ENCODE results near the gene ACSM2B. TPM values are rescaled to one million over a fixed set of nuclear protein-coding genes. Genes with fewer than 3 reads are reported as not detected.
"Not testable (repeated sequence)": the region's sequence is repeated elsewhere in the genome, so short reads cannot be mapped to it uniquely, and the experiment has no call there.

ACSM2B gene
- total RNA-seq, 1 experiment from 2014 or later: not detected

DNA sequence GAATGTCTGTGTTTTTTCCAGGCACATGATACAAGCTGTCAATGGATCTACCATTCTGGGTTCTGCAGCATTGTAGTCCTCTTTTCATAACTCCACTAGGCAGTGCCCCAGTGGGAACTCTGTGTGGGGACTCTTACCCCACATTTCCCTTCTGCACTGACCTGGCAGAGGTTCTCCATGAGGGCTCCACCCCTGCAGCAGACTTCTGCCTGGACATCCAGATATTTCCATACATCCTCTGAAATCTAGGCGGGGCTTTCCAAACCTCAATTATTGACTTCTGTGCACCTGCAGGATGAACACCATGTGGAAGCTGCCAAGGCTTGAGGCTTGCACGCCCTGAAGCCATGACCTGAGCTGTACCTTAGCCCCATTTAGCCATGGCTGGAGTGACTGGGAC is 68.9 kb downstream of the ACSM2B start:
- POLR2A ChIA-PET (ENCODE audit: low non-redundant PET): no interaction called here
- intact Hi-C loops (cut with micrococcal nuclease; ENCODE audit: unreplicated experiment): no loop called here
- BruUV-seq (replicated peaks): no TSS peak

DNA sequence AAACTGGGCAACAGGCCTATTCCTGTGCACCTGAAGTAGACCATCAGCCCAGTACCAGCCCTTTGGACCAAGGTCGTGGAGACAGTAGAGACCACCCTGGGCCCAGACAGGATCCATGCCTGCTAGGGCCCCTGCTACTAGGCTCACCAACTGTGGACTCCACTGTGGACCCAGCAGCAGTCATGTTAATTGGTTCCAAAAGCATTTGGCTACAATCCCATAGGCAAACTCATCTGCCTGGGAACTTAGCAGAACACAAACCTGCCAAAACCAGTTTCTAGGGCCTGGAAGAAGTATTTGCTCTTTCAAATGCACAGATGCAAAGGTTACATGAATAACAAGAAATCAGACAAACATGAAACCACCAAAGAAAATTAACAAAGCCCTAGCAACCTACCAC is 71.7 kb downstream of the ACSM2B start:
- DNase-seq (ENCODE audit: low spot score): no peak
- TF ChIP-seq, protein P1, sequence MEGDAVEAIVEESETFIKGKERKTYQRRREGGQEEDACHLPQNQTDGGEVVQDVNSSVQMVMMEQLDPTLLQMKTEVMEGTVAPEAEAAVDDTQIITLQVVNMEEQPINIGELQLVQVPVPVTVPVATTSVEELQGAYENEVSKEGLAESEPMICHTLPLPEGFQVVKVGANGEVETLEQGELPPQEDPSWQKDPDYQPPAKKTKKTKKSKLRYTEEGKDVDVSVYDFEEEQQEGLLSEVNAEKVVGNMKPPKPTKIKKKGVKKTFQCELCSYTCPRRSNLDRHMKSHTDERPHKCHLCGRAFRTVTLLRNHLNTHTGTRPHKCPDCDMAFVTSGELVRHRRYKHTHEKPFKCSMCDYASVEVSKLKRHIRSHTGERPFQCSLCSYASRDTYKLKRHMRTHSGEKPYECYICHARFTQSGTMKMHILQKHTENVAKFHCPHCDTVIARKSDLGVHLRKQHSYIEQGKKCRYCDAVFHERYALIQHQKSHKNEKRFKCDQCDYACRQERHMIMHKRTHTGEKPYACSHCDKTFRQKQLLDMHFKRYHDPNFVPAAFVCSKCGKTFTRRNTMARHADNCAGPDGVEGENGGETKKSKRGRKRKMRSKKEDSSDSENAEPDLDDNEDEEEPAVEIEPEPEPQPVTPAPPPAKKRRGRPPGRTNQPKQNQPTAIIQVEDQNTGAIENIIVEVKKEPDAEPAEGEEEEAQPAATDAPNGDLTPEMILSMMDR (conservative IDR thresholded peaks at IDR 0.05; ENCODE audit: low read depth, low read length): no peak
- no peak for TF ChIP-seq EZH2 (IDR thresholded peaks at IDR 0.05; ENCODE audit: borderline replicate concordance, low read depth, low read length, poor library complexity, severe bottlenecking)
- CTCF ChIA-PET: no interaction called here

More for the DNA sequence above, 68.9 kb downstream of the ACSM2B start:
- Histone ChIP-seq H3K9me3 (ENCODE audit: low read depth, low read length, poor library complexity, severe bottlenecking) (peaks cover 11% of the 10 kb centered on the region), H3K27ac (ENCODE audit: low read depth, low read length, poor library complexity, severe bottlenecking) (no peak overlapping the region), H3K4me1 (ENCODE audit: insufficient read depth, low read length, poor library complexity, severe bottlenecking) (no peaks in the 10 kb centered on the region), H3K4me3 (ENCODE audit: low read depth, low read length, poor library complexity, severe bottlenecking) (no peak overlapping the region), H3K36me3 (ENCODE audit: insufficient read depth, low read length, poor library complexity, severe bottlenecking) (no peaks in the 10 kb centered on the region), H3K27me3 (replicated peaks; ENCODE audit: insufficient read depth, low read depth, low read length, poor library complexity) (no peaks in the 10 kb centered on the region)
- TF ChIP-seq EZH2 (IDR thresholded peaks at IDR 0.05; ENCODE audit: borderline replicate concordance, low read depth, low read length, poor library complexity, severe bottlenecking): no peak
- TF ChIP-seq, protein P1 (conservative IDR thresholded peaks at IDR 0.05; ENCODE audit: low read depth, low read length): no peak
- CTCF ChIA-PET: no interaction called here
- DNase-seq (ENCODE audit: low spot score): no peak

DNA sequence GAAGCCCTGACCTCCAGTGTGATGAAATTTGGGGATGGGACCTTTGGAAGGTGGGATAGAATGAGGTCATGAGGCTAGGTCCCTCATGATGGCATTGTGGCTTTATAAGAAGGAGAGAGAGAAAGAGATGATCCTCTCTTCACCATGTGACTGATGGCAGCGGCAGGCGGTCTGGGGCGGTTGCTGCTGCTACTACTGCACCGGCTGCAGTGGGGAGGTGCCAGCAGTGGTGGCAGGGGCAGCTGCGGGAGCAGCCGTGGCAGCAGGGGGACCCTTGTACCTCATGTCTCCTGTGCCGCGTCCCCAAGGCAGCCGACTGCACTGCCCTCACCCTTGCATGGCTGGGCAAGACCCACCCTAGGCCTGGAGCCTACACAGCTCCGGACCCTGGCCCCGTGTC is 84.7 kb downstream of the ACSM2B start:
- DNase-seq (ENCODE audit: low spot score); H3K4me1 ChIP-seq (ENCODE audit: insufficient read depth, low read length, poor library complexity, severe bottlenecking); BruUV-seq (replicated peaks); H3K27me3 ChIP-seq (replicated peaks; ENCODE audit: insufficient read depth, low read depth, low read length, poor library complexity); intact Hi-C loops (cut with micrococcal nuclease; ENCODE audit: unreplicated experiment); H3K27ac ChIP-seq (ENCODE audit: low read depth, low read length, poor library complexity, severe bottlenecking); H3K9me3 ChIP-seq (ENCODE audit: low read depth, low read length, poor library complexity, severe bottlenecking); H3K4me3 ChIP-seq (ENCODE audit: low read depth, low read length, poor library complexity, severe bottlenecking); CTCF ChIA-PET; H3K36me3 ChIP-seq (ENCODE audit: insufficient read depth, low read length, poor library complexity, severe bottlenecking); POLR2A ChIA-PET (ENCODE audit: low non-redundant PET): not testable (repeated sequence)

More for the DNA sequence above, 71.7 kb downstream of the ACSM2B start:
- H3K4me3 ChIP-seq (ENCODE audit: low read depth, low read length, poor library complexity, severe bottlenecking): no peak overlapping the region
- intact Hi-C loops (cut with micrococcal nuclease; ENCODE audit: unreplicated experiment): no loop called here
- no peaks in the 10 kb centered on the region for H3K36me3 ChIP-seq (ENCODE audit: insufficient read depth, low read length, poor library complexity, severe bottlenecking)
- H3K27me3 ChIP-seq (replicated peaks; ENCODE audit: insufficient read depth, low read depth, low read length, poor library complexity): no peaks in the 10 kb centered on the region
- H3K9me3 ChIP-seq (ENCODE audit: low read depth, low read length, poor library complexity, severe bottlenecking): peaks cover 11% of the 10 kb centered on the region
- no peak overlapping the region for H3K27ac ChIP-seq (ENCODE audit: low read depth, low read length, poor library complexity, severe bottlenecking)
- no TSS peak for BruUV-seq (replicated peaks)
- POLR2A ChIA-PET (ENCODE audit: low non-redundant PET): no interaction called here
- no peaks in the 10 kb centered on the region for H3K4me1 ChIP-seq (ENCODE audit: insufficient read depth, low read length, poor library complexity, severe bottlenecking)

DNA sequence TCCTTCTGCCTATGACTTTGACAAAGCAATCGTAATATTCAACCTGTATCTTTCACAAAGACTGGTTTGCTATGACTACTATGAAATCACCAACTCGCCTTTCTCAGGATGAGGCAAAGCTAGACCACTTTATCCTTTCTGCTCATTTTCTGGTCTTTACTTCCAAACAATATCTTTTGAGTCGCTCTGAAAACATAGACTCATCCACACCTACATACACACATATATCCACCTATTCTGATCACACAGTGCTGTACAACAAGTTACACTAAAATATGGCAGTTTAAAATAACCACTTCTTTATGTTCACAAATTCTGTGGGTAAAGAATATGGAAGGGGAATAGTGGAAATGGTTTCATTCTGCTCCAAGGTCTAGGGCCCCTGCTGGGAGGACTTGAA is 85.2 kb downstream of the ACSM2B start:
- POLR2A ChIA-PET (ENCODE audit: low non-redundant PET); H3K9me3 ChIP-seq (ENCODE audit: low read depth, low read length, poor library complexity, severe bottlenecking); intact Hi-C loops (cut with micrococcal nuclease; ENCODE audit: unreplicated experiment); DNase-seq (ENCODE audit: low spot score); CTCF ChIA-PET; H3K4me1 ChIP-seq (ENCODE audit: insufficient read depth, low read length, poor library complexity, severe bottlenecking); BruUV-seq (replicated peaks); H3K4me3 ChIP-seq (ENCODE audit: low read depth, low read length, poor library complexity, severe bottlenecking); H3K27me3 ChIP-seq (replicated peaks; ENCODE audit: insufficient read depth, low read depth, low read length, poor library complexity); H3K36me3 ChIP-seq (ENCODE audit: insufficient read depth, low read length, poor library complexity, severe bottlenecking); H3K27ac ChIP-seq (ENCODE audit: low read depth, low read length, poor library complexity, severe bottlenecking): not testable (repeated sequence)

Other genes starting within 250 kb of the ACSM2B start
- gene GP2, start 248.9 kb downstream of the ACSM2B start, total RNA-seq (2021): not detected in 2 replicates
- not detected in 2 replicates for gene UMOD, start 223.7 kb downstream of the ACSM2B start, total RNA-seq (2021)
- not detected in 2 replicates for gene PDILT, start 171.6 kb downstream of the ACSM2B start, total RNA-seq (2021)
- gene ACSM5, start 166.8 kb downstream of the ACSM2B start, total RNA-seq (2021): not detected in 2 replicates
- not detected in 2 replicates for gene ACSM2A, start 124.8 kb downstream of the ACSM2B start, total RNA-seq (2021)
- gene ACSM1, start 121.3 kb upstream of the ACSM2B start, total RNA-seq (2021): not detected in 2 replicates
- 26.6 and 29.9 TPM in 2 replicates for gene THUMPD1, start 165.5 kb upstream of the ACSM2B start, total RNA-seq (2021)
- gene ACSM3, start 187.6 kb upstream of the ACSM2B start, total RNA-seq (2021): 0.35 TPM in 1 of 2 replicates, not detected in the other
- 24.9 and 27.1 TPM in 2 replicates for gene ERI2, start 230.1 kb upstream of the ACSM2B start, total RNA-seq (2021)
- 9.1 TPM in 2 replicates for gene REXO5, start 230.2 kb upstream of the ACSM2B start, total RNA-seq (2021)